Natural killer cell treated with Interleukin-12 subunit alpha and Interleukin-12 subunit beta and Interleukin-15 and Interleukin-18, amount 100 ng/mL, for 72 hours (primary cell): ENCODE data around the gene FAM83C. TPM values are rescaled to one million over a fixed set of nuclear protein-coding genes. Genes with fewer than 3 reads are reported as not detected.

Experiments
- ATAC-seq, 2 donors: fragments of 150-1000 bp; cut with Tn5 transposase in 1 of 2; sonication (Bioruptor Pico), chemical (Tn5 transposase) in 1 of 2; 2 replicates each; pipeline ENCODE4 v1.10.0; 2021
- DNase-seq: peaks from one replicate; pipeline ENCODE4 v3.0.0; 2022; ENCODE audit warnings: low spot score
- H3K27ac Mint-ChIP-seq, 2 donors: 1 replicate in 1 of 2; 2 replicates in 1 of 2; pipeline ENCODE4 v1.8.0; 2022; ENCODE audit warnings: mixed read lengths in 2 of 2, mild to moderate bottlenecking in 1 of 2, moderate library complexity in 1 of 2
- H3K27me3 Mint-ChIP-seq, 2 donors: 1 replicate in 1 of 2; 2 replicates in 1 of 2; pipeline ENCODE4 v1.8.0; 2022; ENCODE audit warnings: mixed read lengths in 2 of 2
- H3K36me3 Mint-ChIP-seq: one replicate; pipeline ENCODE4 v1.8.0; 2022; ENCODE audit warnings: mixed read lengths
- H3K4me1 Mint-ChIP-seq, 2 donors: 1 replicate in 1 of 2; 2 replicates in 1 of 2; pipeline ENCODE4 v1.8.0; 2022; ENCODE audit warnings: low read depth in 2 of 2, mixed read lengths in 2 of 2, mild to moderate bottlenecking in 1 of 2
- H3K4me3 Mint-ChIP-seq: one replicate; pipeline ENCODE4 v1.8.0; 2022; ENCODE audit warnings: mixed read lengths
- H3K9me3 Mint-ChIP-seq: 2 replicates; pipeline ENCODE4 v1.8.0; 2022; ENCODE audit warnings: mixed read lengths
- total RNA-seq, 2 donors: library from RNA; stranded (reverse); gene quantifications; one replicate each; pipeline ENCODE4 v1.2.3, GENCODE V29; 2022

Gene FAM83C
- total RNA-seq, 2 donors from 2014 or later = 0.10 TPM; not detected in 1

DNA sequence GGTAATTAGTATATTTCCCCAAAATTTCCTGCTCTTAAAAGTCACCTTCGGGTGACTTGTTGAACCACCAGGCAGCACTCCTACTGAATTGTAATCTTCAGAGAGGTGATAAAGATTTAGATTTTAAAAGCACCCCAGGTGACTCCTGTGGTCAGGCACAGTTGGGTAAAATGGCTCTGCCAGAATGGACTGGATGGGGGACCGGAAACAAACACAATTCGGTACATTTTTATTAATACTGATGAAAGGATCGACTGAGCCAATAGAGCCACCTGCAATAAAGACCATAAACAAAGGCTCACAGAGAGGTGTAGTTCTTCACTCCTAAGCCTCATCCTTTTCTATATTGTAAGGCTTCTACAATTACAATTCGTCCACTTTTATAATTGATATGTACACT lies 19.6 kb upstream of the FAM83C start:
- H3K36me3 Mint-ChIP-seq = peaks cover 6% of the 10 kb centered on the region
- DNase-seq (no peak), ATAC-seq (no peak)
- peaks cover 29 to 38% of the 10 kb centered on the region in 2 donors for H3K4me1 Mint-ChIP-seq
- H3K27ac Mint-ChIP-seq = no peak overlapping the region
- no peaks in the 10 kb centered on the region for H3K9me3 Mint-ChIP-seq
- no peaks in the 10 kb centered on the region for H3K27me3 Mint-ChIP-seq
- no peak overlapping the region for H3K4me3 Mint-ChIP-seq

DNA sequence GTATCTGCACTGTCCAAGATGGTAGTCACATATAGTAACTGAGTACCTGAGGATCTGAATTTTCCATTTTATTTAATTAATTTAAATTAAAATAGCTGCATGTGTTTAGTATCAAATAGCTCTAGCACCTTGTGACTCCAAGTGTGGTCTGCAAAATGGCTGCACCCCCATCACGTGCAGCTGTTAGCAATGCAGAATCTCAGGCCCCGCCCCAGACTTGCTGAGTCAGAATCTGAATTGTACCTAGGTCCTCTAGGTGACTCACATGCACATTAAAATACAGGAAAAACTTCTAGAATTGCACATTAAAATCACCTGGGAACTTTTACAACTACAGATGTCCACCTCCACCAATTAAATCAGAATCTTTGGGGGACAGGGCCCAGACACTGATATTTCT lies 19.2 kb upstream of the FAM83C start:
- no peak for ATAC-seq
- no peak overlapping the region for H3K27ac Mint-ChIP-seq
- H3K4me1 Mint-ChIP-seq = peaks cover 34 to 42% of the 10 kb centered on the region in 2 donors
- DNase-seq = no peak
- H3K9me3 Mint-ChIP-seq = no peaks in the 10 kb centered on the region
- H3K4me3 Mint-ChIP-seq = no peak overlapping the region
- peaks cover 6% of the 10 kb centered on the region for H3K36me3 Mint-ChIP-seq
- H3K27me3 Mint-ChIP-seq = no peaks in the 10 kb centered on the region

DNA sequence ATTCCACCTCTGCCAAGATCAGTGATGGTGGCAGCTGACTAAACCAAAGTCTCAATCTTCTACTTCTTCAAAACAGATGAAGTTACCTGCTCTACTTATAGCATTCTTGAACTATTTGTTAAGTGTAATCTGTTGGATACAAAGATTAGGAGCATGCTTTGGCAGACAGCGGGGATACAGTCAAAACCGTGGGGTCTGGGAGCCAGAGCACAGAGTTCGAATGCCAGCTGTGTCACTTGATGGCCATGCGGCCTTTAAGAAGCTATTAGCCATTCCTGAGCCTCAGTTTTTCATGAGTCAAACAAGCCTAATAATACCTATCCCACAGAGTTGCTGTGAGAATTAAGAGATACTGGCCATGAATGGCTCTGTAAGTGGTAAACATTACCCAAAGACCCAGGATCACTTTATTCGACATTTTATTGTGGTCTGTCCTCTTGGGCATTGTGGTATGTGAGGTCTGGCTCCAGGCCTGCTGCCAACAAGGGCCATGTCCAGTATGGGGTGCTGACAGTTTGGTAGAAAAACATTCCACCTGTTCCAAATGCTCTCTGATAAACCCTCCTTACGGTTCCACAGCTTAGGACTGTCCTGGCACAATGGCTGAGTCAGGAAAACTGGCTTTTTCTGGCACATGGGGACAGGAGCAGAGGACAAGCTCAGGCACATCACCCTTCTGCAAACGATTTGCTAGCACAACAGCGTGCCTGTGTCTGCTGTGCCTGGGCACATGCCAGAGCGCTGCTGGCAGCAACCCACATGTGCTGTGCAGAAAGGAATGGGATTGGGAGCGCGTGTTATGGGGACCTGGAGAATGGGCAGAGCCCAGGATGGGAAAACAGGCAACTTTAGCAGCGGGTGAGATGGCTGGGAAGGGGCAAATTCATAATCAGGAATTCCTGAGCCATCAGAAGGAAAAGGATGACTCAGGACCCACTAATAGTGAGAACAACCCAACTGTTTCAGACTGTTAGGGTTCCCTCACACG lies 15.7 kb upstream of the FAM83C start:
- H3K9me3 Mint-ChIP-seq = no peaks in the 10 kb centered on the region
- no peak for ATAC-seq
- peaks cover 6% of the 10 kb centered on the region for H3K36me3 Mint-ChIP-seq
- peak overlapping the region; percentile 32 to 87 for H3K27ac Mint-ChIP-seq
- no peaks in the 10 kb centered on the region for H3K27me3 Mint-ChIP-seq
- peak; percentile 22 for DNase-seq
- no peak overlapping the region for H3K4me3 Mint-ChIP-seq
- peaks cover 34 to 43% of the 10 kb centered on the region in 2 donors for H3K4me1 Mint-ChIP-seq

DNA sequence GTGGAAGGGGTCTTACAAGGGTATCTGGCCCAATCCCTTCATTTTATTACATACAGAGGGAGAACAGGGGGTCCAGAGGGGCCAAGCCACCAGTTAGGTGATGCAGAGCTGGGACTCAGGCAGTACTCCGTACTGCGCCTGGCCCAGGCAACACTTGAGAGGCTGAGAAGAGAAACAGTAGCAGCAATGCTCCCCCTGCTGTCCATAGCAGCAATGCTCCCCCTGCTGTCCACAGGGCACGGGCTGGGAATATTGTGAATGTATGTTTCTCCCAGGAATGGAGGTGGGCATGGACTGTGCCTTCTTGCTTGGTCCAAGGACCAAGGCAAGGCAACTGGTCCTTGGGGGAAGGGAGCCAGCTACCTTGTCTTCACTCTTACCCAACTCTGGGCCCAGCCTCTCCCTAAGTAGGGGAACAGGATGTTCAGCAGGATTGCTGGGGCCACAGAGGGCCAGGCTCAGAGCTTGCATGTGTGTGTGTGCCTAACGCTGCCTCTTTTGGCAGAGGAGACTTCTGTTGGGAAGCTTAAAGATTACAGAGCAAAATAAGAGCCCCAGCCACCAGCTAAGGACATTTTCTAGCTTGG lies 14.8 kb upstream of the FAM83C start:
- Mint-ChIP-seq H3K4me3 (peak overlapping the region; percentile 59), H3K27me3 (no peaks in the 10 kb centered on the region), H3K4me1 (peaks cover 26 to 35% of the 10 kb centered on the region in 2 donors), H3K27ac (peak overlapping the region; percentile 87 to 94), H3K9me3 (no peaks in the 10 kb centered on the region), H3K36me3 (no peaks in the 10 kb centered on the region)
- peak; percentile 64 for DNase-seq
- no peak for ATAC-seq

DNA sequence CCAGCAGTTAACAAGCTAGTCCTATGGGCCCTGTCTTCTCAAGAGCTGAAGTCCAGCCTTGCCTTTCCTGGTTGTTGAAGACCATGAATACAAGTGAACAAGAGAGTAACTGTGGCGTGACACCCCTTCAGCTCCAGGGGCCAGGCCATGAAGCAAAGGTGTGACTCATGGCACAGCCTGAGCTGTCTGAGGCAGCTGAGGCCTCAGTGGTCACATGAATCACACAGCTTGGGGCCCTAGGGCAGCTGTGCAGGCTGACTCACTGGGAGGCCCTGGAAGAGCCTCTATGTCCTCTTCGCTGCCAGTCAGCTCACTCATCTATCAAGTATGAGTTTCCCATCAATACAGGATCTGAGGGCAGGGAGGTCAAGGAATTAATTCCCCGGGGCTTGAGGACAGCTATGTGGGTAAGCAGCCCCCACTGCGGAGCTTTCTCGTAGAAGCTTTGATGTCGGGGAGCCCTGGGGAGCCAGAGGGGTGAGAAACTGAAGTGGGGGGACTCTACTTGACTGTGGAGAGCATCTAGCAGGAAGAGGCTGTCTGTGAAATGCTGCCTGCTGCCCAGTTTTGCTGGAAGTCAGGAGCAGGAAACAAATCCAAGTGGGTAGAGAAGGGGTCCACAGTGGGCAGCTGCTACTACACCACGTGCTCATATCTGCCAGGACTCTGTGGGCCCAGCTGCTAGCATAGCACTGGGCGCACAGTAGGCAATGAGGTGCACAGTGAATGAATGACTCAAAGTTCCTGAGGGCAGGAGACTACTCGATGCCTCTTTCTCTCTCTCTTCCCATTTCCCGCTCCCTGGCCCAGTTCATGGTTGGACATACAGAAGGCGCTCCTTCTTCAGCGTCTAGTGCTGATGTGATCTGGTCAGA lies 13.7 kb upstream of the FAM83C start:
- Mint-ChIP-seq H3K27me3 (no peaks in the 10 kb centered on the region), H3K36me3 (no peaks in the 10 kb centered on the region), H3K4me3 (peak overlapping the region; percentile 59), H3K27ac (peak overlapping the region; percentile 87 to 94), H3K9me3 (no peaks in the 10 kb centered on the region), H3K4me1 (peaks cover 26 to 35% of the 10 kb centered on the region in 2 donors)
- ATAC-seq (peak; percentile 97 to 99), DNase-seq (peak; percentile 83)

DNA sequence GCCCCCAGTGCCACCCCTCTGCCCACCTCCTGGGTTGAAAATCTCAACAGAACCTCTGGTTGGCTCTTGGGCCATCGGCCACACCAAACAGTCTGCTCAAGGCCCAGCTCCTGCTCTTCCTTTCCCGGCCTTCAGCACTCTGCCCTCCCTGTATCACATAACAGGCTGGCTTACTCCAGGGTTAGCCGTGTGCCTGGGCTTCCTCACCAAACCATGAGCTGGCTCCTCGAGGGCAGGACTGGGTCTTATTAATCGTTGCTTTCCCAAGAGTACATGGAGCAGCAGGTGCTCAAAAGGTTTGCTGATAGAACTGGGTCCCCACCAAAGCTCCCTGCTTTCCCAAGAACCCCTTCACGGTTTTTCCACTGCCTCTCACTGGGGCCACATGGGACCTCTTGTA lies 12.7 kb upstream of the FAM83C start:
- Mint-ChIP-seq H3K9me3 (no peaks in the 10 kb centered on the region), H3K4me1 (peaks cover 26 to 35% of the 10 kb centered on the region in 2 donors), H3K27ac (peak overlapping the region; percentile 87 to 94), H3K27me3 (no peaks in the 10 kb centered on the region), H3K36me3 (no peaks in the 10 kb centered on the region), H3K4me3 (peak overlapping the region; percentile 59)
- no peak for ATAC-seq
- DNase-seq = peak; percentile 48

DNA sequence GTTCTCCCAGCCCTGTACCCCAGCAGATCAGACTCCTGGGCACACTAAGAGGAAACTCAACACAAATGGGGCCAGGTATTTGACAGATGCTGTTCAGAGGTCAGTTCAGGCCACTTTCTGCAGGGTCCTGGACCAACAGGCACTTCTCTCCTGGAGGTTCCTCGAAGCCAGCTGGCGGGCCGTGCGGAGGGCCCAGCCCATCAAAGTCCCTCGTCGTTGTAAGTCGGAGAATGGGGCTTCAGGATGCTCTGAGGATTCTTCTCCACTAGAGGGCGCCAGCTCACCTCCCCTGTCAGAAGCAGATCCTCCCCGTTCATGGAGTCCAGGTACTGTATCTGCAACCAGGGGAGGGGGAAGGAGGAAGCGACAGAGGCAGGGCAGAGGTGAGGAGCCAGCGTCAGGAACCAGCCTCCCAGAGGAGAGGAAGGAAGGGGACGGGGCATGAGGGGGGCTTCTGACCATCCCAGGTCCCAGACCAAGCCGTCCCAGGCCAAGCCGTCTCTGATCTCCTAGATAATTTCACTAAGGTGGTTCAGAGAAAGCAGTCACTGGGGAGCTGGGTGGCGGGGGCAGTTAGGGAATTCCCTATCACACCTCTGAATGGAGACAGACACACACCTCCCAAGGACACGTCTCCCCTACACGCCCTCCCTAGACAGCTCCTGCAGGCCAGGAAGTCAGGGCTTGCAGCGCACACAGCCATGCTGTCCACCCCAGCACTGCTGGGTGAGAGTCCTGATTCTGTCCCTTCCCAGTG lies 11.7 kb upstream of the FAM83C start:
- H3K9me3 Mint-ChIP-seq = no peaks in the 10 kb centered on the region
- H3K27ac Mint-ChIP-seq = peak overlapping the region; percentile 87 to 94
- ATAC-seq (peak; percentile 57 to 69), DNase-seq (peak; percentile 82)
- H3K27me3 Mint-ChIP-seq = no peaks in the 10 kb centered on the region
- H3K4me1 Mint-ChIP-seq = peaks cover 26 to 35% of the 10 kb centered on the region in 2 donors
- H3K36me3 Mint-ChIP-seq = no peaks in the 10 kb centered on the region
- H3K4me3 Mint-ChIP-seq = no peak overlapping the region

DNA sequence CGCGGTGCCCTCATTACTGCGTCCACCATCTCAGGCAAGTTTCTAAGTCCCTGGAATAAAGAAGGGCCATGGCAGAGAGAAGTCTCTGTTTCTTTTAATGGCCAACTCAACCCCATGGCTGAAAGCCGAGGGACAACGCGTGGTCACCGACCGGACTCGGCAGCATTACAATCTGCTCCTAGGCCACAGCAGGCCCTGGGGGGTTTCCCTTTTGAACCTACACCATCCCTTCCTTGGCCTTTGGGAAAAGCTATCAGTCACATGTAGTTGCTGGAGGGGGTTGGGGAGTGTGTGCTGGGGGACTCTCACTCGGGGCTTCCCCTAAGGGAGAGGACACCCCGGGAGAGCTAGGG lies 11.1 kb upstream of the FAM83C start:
- Mint-ChIP-seq H3K4me3 (no peak overlapping the region), H3K4me1 (peaks cover 29 to 35% of the 10 kb centered on the region in 2 donors)
- no peak for ATAC-seq

DNA sequence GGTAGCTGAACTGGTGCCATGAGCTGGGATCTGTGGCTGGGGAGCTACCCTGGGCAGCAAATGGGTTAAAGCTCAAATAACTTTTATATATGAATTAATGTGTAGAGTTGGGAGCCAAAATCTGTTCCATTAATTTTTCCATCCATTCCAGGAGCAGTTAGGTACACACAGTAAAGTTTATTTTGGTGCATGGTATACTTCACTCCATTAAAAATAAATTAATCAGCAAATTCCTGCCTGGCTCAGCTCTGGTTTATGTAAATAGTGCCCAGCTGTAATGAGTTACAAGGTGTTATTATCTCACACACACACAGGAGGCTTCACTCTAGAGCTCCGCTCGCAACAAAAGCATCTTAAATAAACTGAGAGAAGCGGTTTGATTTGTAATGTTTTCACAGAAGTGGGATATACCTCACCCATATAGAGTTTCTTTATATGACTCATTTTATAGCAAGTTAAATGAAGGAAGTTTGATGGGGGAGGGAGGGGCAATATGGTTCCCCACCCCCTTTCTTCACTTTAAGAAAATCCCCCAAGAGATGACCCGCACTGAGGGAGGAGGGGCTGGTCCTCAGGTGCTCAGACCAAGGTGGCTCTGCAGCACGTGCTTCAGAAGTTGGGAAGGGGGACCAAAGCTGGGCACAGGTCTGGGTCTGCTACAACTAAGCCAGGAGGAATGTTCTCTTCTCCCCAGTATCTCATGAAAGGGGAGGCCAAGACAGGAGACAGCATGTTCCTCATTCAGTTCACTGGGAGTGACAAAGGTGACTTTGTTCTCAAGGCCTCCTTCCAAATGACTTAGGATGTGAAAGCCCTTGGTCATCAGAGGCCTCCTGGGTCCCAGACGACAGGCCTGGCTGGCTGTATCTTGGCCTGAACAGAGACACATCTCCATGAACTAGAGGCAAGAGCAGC lies 10.5 kb upstream of the FAM83C start:
- Mint-ChIP-seq H3K27me3 (no peaks in the 10 kb centered on the region), H3K4me1 (peaks cover 29 to 35% of the 10 kb centered on the region in 2 donors), H3K27ac (no peak overlapping the region)

More for the DNA sequence above, 11.1 kb upstream of the FAM83C start:
- DNase-seq = peak; percentile 26
- H3K9me3 Mint-ChIP-seq = no peaks in the 10 kb centered on the region
- H3K27ac Mint-ChIP-seq = peak overlapping the region in 1 of 2 donors; percentile 87
- no peaks in the 10 kb centered on the region for H3K36me3 Mint-ChIP-seq
- H3K27me3 Mint-ChIP-seq = no peaks in the 10 kb centered on the region

DNA sequence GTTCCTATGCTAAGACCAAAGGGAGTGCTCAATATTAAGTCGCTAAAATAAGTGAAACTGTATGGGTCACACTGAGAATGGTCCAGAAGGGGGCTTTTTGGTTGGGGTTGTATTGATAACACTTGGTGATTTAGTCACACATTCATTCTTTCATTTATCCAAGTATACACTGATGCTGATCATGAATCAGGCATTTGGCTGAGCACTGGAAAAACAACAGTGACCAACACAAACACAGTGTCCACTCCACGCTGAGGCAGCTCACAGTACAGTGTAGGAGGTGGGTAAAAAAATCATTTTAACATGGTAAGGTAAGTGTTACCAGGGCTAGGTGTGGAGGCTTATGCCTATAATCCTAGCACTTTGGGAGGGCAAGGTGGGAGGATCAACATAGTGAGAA lies 9.2 kb upstream of the FAM83C start:
- ATAC-seq = no peak
- H3K4me3 Mint-ChIP-seq = no peak overlapping the region
- peak; percentile 10 for DNase-seq
- no peaks in the 10 kb centered on the region for H3K27me3 Mint-ChIP-seq
- H3K9me3 Mint-ChIP-seq = no peaks in the 10 kb centered on the region
- H3K27ac Mint-ChIP-seq = no peak overlapping the region
- H3K36me3 Mint-ChIP-seq = no peaks in the 10 kb centered on the region
- H3K4me1 Mint-ChIP-seq = peaks cover 24% of the 10 kb centered on the region in 2 donors

More for the DNA sequence above, 10.5 kb upstream of the FAM83C start:
- Mint-ChIP-seq H3K36me3 (no peaks in the 10 kb centered on the region), H3K4me3 (no peak overlapping the region), H3K9me3 (no peaks in the 10 kb centered on the region)
- ATAC-seq (no peak), DNase-seq (peak; percentile 55)

DNA sequence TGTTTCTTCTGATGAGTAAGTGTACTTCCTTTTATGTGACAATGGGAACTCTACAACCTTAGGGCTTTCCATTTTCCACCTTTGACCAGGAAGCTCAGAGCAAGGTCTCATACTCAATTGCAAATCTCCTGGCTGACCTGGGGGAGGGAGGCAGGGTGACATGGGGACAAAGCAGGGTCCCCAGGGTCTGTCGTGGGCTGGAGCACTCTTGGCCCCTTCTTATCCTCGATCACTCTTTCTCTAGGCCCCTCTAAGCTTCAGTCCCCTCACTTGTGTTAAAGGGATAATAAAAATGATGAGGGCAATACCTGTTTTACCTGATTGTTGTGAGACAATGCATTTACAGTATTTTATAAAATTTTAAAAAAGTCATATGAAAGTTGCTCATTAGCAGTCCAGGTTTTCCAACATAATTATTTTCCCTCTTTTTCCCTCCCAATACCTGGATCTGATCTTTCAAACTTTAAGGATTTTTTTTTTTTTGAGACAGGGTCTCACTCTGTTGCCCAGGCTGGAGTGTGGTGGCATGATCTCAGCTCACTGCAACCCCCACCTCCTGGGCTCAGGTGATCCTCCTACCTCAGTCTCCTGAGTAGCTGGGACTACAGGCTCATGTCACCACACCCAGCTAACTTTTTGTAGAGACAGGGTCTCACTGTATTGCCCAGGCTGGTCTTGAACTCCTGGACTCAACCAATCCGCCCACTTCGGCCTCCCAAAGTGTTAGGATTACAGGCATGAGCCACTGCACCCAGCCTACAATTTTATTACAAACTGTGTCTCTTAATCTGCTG lies 8.4 kb upstream of the FAM83C start:
- Mint-ChIP-seq H3K36me3 (no peaks in the 10 kb centered on the region), H3K27ac (no peak overlapping the region), H3K9me3 (no peaks in the 10 kb centered on the region), H3K4me3 (no peak overlapping the region), H3K4me1 (peaks cover 17 to 20% of the 10 kb centered on the region in 2 donors), H3K27me3 (no peaks in the 10 kb centered on the region)
- ATAC-seq (no peak), DNase-seq (peak; percentile 31)
